Measurements from ENCODE around the gene XIRP2. TPM values are rescaled to one million over a fixed set of nuclear protein-coding genes. Genes with fewer than 3 reads are reported as not detected.

The XIRP2 gene
- total RNA-seq, 1 experiment from 2014 or later = not detected

- Histone ChIP-seq H3K4me2 (ENCODE audit: low read length) (no peak overlapping the region), H3K4me3 (replicated peaks in 1 of 2; ENCODE audit: low read depth in 1 of 2, low read length in 2 of 2) (no peak overlapping the region), H3K27ac (ENCODE audit: low read depth, low read length) (no peak overlapping the region), H4K20me1 (ENCODE audit: insufficient read depth) (no peaks in the 10 kb centered on the region), H3K9me3 (ENCODE audit: control insufficient read depth in 1 of 2, insufficient read depth in 1 of 2, low read depth in 1 of 2, low read length in 2 of 2) (no peaks in the 10 kb centered on the region), H3K9me2 (ENCODE audit: insufficient read depth) (no peaks in the 10 kb centered on the region), H3K27me3 (ENCODE audit: insufficient read depth, low read length) (no peaks in the 10 kb centered on the region), H2AFZ (ENCODE audit: low read depth, low read length, poor library complexity, severe bottlenecking) (no peak overlapping the region), H3K9ac (ENCODE audit: low read length) (no peak overlapping the region), H3K79me2 (ENCODE audit: insufficient read depth, low read length) (no peaks in the 10 kb centered on the region), H3K4me1 (ENCODE audit: control insufficient read depth in 1 of 2, insufficient read depth in 2 of 2, low read length in 2 of 2) (peaks cover 0 to 6% of the 10 kb centered on the region in 2 experiments; a peak in 1 of 4 replicates), H3K36me3 (ENCODE audit: control insufficient read depth in 1 of 2, insufficient read depth in 2 of 2, low read length in 2 of 2) (no peaks in the 10 kb centered on the region)
- ChIA-PET POLR2A (no interaction called here), CTCF (no interaction called here), RAD21 (ENCODE audit: low non-redundant PET in 1 of 2, low total read pairs in 2 of 2, uncharacterized antibody in 2 of 2, unreplicated experiment in 2 of 2) (no interaction called here)
- ATAC-seq (no peak), DNase-seq (ENCODE audit: low read depth, low spot score) (no peak)
- no peak for TF ChIP-seq SP1 (IDR thresholded peaks at IDR 0.05; ENCODE audit: low read depth)
- no peak for TF ChIP-seq ZFX (IDR thresholded peaks at IDR 0.05)
- no peak for TF ChIP-seq EZH2 (IDR thresholded peaks at IDR 0.05)
- TF ChIP-seq ATF3 (IDR thresholded peaks at IDR 0.05) = no peak
- TF ChIP-seq JUND (IDR thresholded peaks at IDR 0.05) = no peak
- TF ChIP-seq CTCF (IDR thresholded peaks at IDR 0.05 in 2 of 3, conservative IDR thresholded peaks at IDR 0.05 in 1 of 3; ENCODE audit: borderline replicate concordance in 1 of 3, insufficient read depth in 1 of 3, low read depth in 2 of 3, low read length in 2 of 3) = no peak
- no peak for TF ChIP-seq FOSL1 (IDR thresholded peaks at IDR 0.05; ENCODE audit: low read depth)
- no peak for TF ChIP-seq EGR1 (IDR thresholded peaks at IDR 0.05; ENCODE audit: low read depth)
- no peak for TF ChIP-seq SIN3A (IDR thresholded peaks at IDR 0.05; ENCODE audit: low read depth)
- TF ChIP-seq EZH2phosphoT487 (IDR thresholded peaks at IDR 0.05; ENCODE audit: borderline replicate concordance) = no peak
- no peak for TF ChIP-seq ZBTB33 (IDR thresholded peaks at IDR 0.05; ENCODE audit: extremely low read depth, insufficient replicate concordance, low read length)
- no peak for TF ChIP-seq MAX (IDR thresholded peaks at IDR 0.05)
- TF ChIP-seq CEBPB (IDR thresholded peaks at IDR 0.05; ENCODE audit: low read depth) = no peak
- TF ChIP-seq RAD21 (IDR thresholded peaks at IDR 0.05; ENCODE audit: low read depth) = no peak
- no peak for TF ChIP-seq POLR2A (IDR thresholded peaks at IDR 0.05; ENCODE audit: borderline replicate concordance, extremely low read depth, insufficient read depth, insufficient read length)
- no TSS peak for BruUV-seq (replicated peaks)
- intact Hi-C loops (cut with micrococcal nuclease) = no loop called here
Measured at GRCh38 chr2:167135706-167136105, 247.4 kb downstream of the XIRP2 start.
